ENCODE data around the gene ETFB. TPM values are rescaled to one million over a fixed set of nuclear protein-coding genes. Genes with fewer than 3 reads are reported as not detected.

Gene ETFB
- total RNA-seq, 1 experiment from 2014 or later = 114 TPM

GRCh38 chr19:51380379-51380778, 14.2 kb upstream of the ETFB start:
- intact Hi-C loops (cut with micrococcal nuclease) = no loop called here
- no peaks in the 10 kb centered on the region for H3K4me1 Mint-ChIP-seq (ENCODE audit: insufficient read depth, unreplicated experiment)
- ChIA-PET CTCF (interaction anchor here (1.2 to 1.5 kb wide), 2 partner anchors 18 to 42 kb away, joined by 4 to 6 read pairs; no protein-coding TSS in a partner anchor), POLR2A (interaction anchor here (0.6 kb wide), 1 partner anchor 9 kb away, joined by 4 read pairs; no protein-coding TSS in a partner anchor)
- TF ChIP-seq CTCF (IDR thresholded peaks at IDR 0.05; ENCODE audit: unreplicated experiment) = no peak
- no peak for DNase-seq (ENCODE audit: unreplicated experiment)
- H3K36me3 Mint-ChIP-seq (ENCODE audit: insufficient read depth, unreplicated experiment) = no peaks in the 10 kb centered on the region
- H3K4me3 Mint-ChIP-seq (ENCODE audit: unreplicated experiment) = no peak overlapping the region
- no TSS peak for BruUV-seq (replicated peaks)
- H3K27me3 Mint-ChIP-seq (ENCODE audit: insufficient read depth, unreplicated experiment) = no peaks in the 10 kb centered on the region
- peak overlapping the region; percentile 51 for H3K27ac Mint-ChIP-seq (ENCODE audit: low read depth, unreplicated experiment)
- H3K9me3 Mint-ChIP-seq (ENCODE audit: unreplicated experiment) = no peaks in the 10 kb centered on the region

- no peaks in the 10 kb centered on the region for H3K36me3 Mint-ChIP-seq (ENCODE audit: insufficient read depth, unreplicated experiment)
- no peaks in the 10 kb centered on the region for H3K9me3 Mint-ChIP-seq (ENCODE audit: unreplicated experiment)
- no TSS peak for BruUV-seq (replicated peaks)
- POLR2A ChIA-PET = no interaction called here
- CTCF ChIA-PET = interaction anchor here (0.6 kb wide), 1 partner anchor 215 kb away, joined by 3 read pairs; no protein-coding TSS in a partner anchor
- H3K4me1 Mint-ChIP-seq (ENCODE audit: insufficient read depth, unreplicated experiment) = no peaks in the 10 kb centered on the region
- no peak overlapping the region for H3K27ac Mint-ChIP-seq (ENCODE audit: low read depth, unreplicated experiment)
- intact Hi-C loops (cut with micrococcal nuclease) = no loop called here
- H3K4me3 Mint-ChIP-seq (ENCODE audit: unreplicated experiment) = no peak overlapping the region
- H3K27me3 Mint-ChIP-seq (ENCODE audit: insufficient read depth, unreplicated experiment) = no peaks in the 10 kb centered on the region
- no peak for TF ChIP-seq CTCF (IDR thresholded peaks at IDR 0.05; ENCODE audit: unreplicated experiment)
- no peak for DNase-seq (ENCODE audit: unreplicated experiment)
Observed at GRCh38 chr19:51377422-51377821, 11.2 kb upstream of the ETFB start.

- TF ChIP-seq CTCF (IDR thresholded peaks at IDR 0.05; ENCODE audit: unreplicated experiment) = no peak
- Mint-ChIP-seq H3K27ac (ENCODE audit: low read depth, unreplicated experiment) (no peak overlapping the region), H3K4me3 (ENCODE audit: unreplicated experiment) (no peak overlapping the region), H3K4me1 (ENCODE audit: insufficient read depth, unreplicated experiment) (no peaks in the 10 kb centered on the region), H3K36me3 (ENCODE audit: insufficient read depth, unreplicated experiment) (no peaks in the 10 kb centered on the region), H3K9me3 (ENCODE audit: unreplicated experiment) (no peaks in the 10 kb centered on the region), H3K27me3 (ENCODE audit: insufficient read depth, unreplicated experiment) (no peaks in the 10 kb centered on the region)
- BruUV-seq (replicated peaks) = no TSS peak
- CTCF ChIA-PET = no interaction called here
- POLR2A ChIA-PET = interaction anchor here (0.7 kb wide), 1 partner anchor 184 kb away, joined by 3 read pairs; no protein-coding TSS in a partner anchor
- DNase-seq (ENCODE audit: unreplicated experiment) = no peak
- intact Hi-C loops (cut with micrococcal nuclease) = no loop called here
Observed at GRCh38 chr19:51375504-51376221, 9.5 kb upstream of the ETFB start.

GRCh38 chr19:51372649-51373504, 6.7 kb upstream of the ETFB start, which contains the start of gene NKG7:
TSS of gene NKG7 (minus strand) at chr19:51372654. CDS start at chr19:51372535, 119 bp downstream.
- POLR2A ChIA-PET = no interaction called here
- intact Hi-C loops (cut with micrococcal nuclease) = no loop called here
- CTCF ChIA-PET = interaction anchor here (0.5 to 0.9 kb wide), 3 partner anchors 9 to 26 kb away, joined by 3 read pairs; no protein-coding TSS in a partner anchor
- no peak for DNase-seq (ENCODE audit: unreplicated experiment)
- Mint-ChIP-seq H3K27me3 (ENCODE audit: insufficient read depth, unreplicated experiment) (no peaks in the 10 kb centered on the region), H3K36me3 (ENCODE audit: insufficient read depth, unreplicated experiment) (no peaks in the 10 kb centered on the region), H3K4me3 (ENCODE audit: unreplicated experiment) (no peak within 1 kb of the TSS), H3K9me3 (ENCODE audit: unreplicated experiment) (no peaks in the 10 kb centered on the region), H3K4me1 (ENCODE audit: insufficient read depth, unreplicated experiment) (no peaks in the 10 kb centered on the region), H3K27ac (ENCODE audit: low read depth, unreplicated experiment) (no peak within 1 kb of the TSS)
- no peak for TF ChIP-seq CTCF (IDR thresholded peaks at IDR 0.05; ENCODE audit: unreplicated experiment)
- BruUV-seq (replicated peaks) = no TSS peak
